OCI-LY3 (cell line): ENCODE data around the gene ACSM6.

Source experiments
- EZH2phosphoT487 ChIP-seq: fragments of 200-600 bp; shearing (Covaris generic); IDR thresholded peaks from 2 replicates; pipeline ENCODE4 v1.6.1; 2018; ENCODE audit warnings: antibody characterized with exemption, mixed run types, low read depth
- TF ChIP-seq, protein P1 (sequence below): fragments of 200-600, 300-600 bp; sonication (generic); IDR thresholded peaks from 2 replicates; pipeline ENCODE4 v1.5.1; 2014; ENCODE audit warnings: antibody characterized with exemption, low read length, low read depth

DNA sequence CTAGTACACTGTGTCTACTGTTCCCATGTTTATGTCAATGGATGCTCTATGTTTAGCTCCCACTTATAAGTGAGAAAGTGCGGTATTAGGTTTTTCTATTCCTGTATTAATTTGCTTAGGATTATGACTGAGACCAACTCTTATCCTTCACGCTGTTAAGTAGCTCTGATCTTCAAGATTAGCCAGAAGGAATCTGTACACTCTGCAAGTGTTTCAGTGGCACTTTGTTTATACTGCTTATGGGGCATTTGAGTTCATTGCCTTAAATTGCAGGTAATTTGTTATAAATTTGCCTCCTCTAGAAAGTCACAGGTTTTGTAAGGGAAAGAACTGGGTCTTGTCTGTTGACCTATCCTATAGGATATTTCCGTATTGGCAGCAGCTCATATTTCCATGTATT, 6.4 kb upstream of the ACSM6 start:
- TF ChIP-seq, protein P1, sequence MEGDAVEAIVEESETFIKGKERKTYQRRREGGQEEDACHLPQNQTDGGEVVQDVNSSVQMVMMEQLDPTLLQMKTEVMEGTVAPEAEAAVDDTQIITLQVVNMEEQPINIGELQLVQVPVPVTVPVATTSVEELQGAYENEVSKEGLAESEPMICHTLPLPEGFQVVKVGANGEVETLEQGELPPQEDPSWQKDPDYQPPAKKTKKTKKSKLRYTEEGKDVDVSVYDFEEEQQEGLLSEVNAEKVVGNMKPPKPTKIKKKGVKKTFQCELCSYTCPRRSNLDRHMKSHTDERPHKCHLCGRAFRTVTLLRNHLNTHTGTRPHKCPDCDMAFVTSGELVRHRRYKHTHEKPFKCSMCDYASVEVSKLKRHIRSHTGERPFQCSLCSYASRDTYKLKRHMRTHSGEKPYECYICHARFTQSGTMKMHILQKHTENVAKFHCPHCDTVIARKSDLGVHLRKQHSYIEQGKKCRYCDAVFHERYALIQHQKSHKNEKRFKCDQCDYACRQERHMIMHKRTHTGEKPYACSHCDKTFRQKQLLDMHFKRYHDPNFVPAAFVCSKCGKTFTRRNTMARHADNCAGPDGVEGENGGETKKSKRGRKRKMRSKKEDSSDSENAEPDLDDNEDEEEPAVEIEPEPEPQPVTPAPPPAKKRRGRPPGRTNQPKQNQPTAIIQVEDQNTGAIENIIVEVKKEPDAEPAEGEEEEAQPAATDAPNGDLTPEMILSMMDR: no peak
- no peak for TF ChIP-seq EZH2phosphoT487
